CD4-positive, alpha-beta T cell (primary cell): ENCODE results near the gene SP2. TPM values are rescaled to one million over a fixed set of nuclear protein-coding genes. Genes with fewer than 3 reads are reported as not detected.

Experiments
- ATAC-seq: fragments of 200-7000 bp; cut with Tn5 transposase; one replicate; pipeline ENCODE4 v1.10.0; 2022; ENCODE audit warnings: mild to moderate bottlenecking; ENCODE audit not compliant: poor library complexity
- CTCF ChIA-PET: fragments of 350-600 bp; sonication (Branson Sonifier 250); formaldehyde crosslinking; loops from one replicate; lab custom pipeline; 2021; ENCODE audit warnings: antibody characterized with exemption, inconsistent platforms; lab: Charles Lee
- POLR2A ChIA-PET: fragments of 350-600 bp; sonication (Branson Sonifier 250); formaldehyde crosslinking; loops from one replicate; lab custom pipeline; 2021; ENCODE audit warnings: antibody characterized with exemption, inconsistent platforms; lab: Charles Lee
- DNase-seq, 14 experiments: peaks; one replicate each; pipeline ENCODE4 v3.0.0-alpha.2; 2013 to 2020; ENCODE audit warnings: mixed read lengths in 2 of 14
- H3K27ac ChIP-seq, 2 donors: one replicate each; pipeline versions ENCODE4 v1.5.1 to v1.7.0; 2013; ENCODE audit warnings: low read length in 2 of 2, low read depth in 1 of 2, mild to moderate bottlenecking in 1 of 2
- H3K27me3 ChIP-seq, 2 experiments: 1 replicate in 1 of 2; 2 replicates in 1 of 2; pipeline versions ENCODE4 v1.6.1 to v1.7.0; 2013; ENCODE audit warnings: low read length in 2 of 2, control low read depth in 1 of 2, mild to moderate bottlenecking in 1 of 2, moderate library complexity in 1 of 2; ENCODE audit not compliant: insufficient read depth in 2 of 2, control insufficient read depth in 1 of 2
- H3K36me3 ChIP-seq: one replicate; pipeline ENCODE4 v1.6.1; 2013; ENCODE audit warnings: low read length, control low read depth; ENCODE audit not compliant: insufficient read depth
- H3K4me1 ChIP-seq: one replicate; pipeline ENCODE4 v1.6.1; 2013; ENCODE audit warnings: low read length, control low read depth; ENCODE audit not compliant: insufficient read depth
- H3K4me3 ChIP-seq: one replicate; pipeline ENCODE4 v1.5.1; 2013; ENCODE audit warnings: mild to moderate bottlenecking, low read length, moderate library complexity
- H3K9me3 ChIP-seq, 2 experiments: 1 replicate in 1 of 2; 2 replicates in 1 of 2; pipeline versions ENCODE4 v1.6.1 to v1.7.0; 2013; ENCODE audit warnings: low read length in 2 of 2, mild to moderate bottlenecking in 2 of 2, control low read depth in 1 of 2, moderate library complexity in 1 of 2; ENCODE audit not compliant: control insufficient read depth in 1 of 2, insufficient read depth in 1 of 2
- H3K27ac Mint-ChIP-seq: one replicate; pipeline ENCODE4 v1.8.0; 2020; ENCODE audit warnings: mixed read lengths
- H3K27me3 Mint-ChIP-seq: one replicate; pipeline ENCODE4 v1.8.0; 2021; ENCODE audit warnings: mixed read lengths
- H3K36me3 Mint-ChIP-seq: one replicate; pipeline ENCODE4 v1.8.0; 2021; ENCODE audit warnings: low read depth, mixed read lengths
- H3K4me1 Mint-ChIP-seq: one replicate; pipeline ENCODE4 v1.8.0; 2021; ENCODE audit warnings: low read depth, mixed read lengths
- H3K4me3 Mint-ChIP-seq: one replicate; pipeline ENCODE4 v1.8.0; 2020; ENCODE audit warnings: mild to moderate bottlenecking, mixed read lengths
- H3K9me3 Mint-ChIP-seq: one replicate; pipeline ENCODE4 v1.8.0; 2020; ENCODE audit warnings: mixed read lengths
- intact Hi-C, 2 experiments: fragments of 100-400 bp; cut with DNase I in 1 of 2; cut with micrococcal nuclease in 1 of 2; formaldehyde crosslinking; loops; one replicate each; pipeline versions ENCODE4 v1.15.1 to v1.9.0; 2023 to 2025; cut with DNase I, micrococcal nuclease
- total RNA-seq, 174 experiments: library from RNA in 2 of 174; stranded (reverse) in 2 of 174; gene quantifications; one replicate each; pipeline ENCODE4 v1.2.3 and lab custom pipeline; 2021 to 2026
- TF ChIP-seq, protein P1 (sequence below): fragments of 200-600 bp; IDR thresholded peaks from one replicate; pipeline ENCODE4 v1.8.0; 2022; ENCODE audit warnings: antibody characterized with exemption, mild to moderate bottlenecking

The SP2 gene
- total RNA-seq, 2 experiments from 2014 or later: 19.9 to 21.5 TPM

DNA sequence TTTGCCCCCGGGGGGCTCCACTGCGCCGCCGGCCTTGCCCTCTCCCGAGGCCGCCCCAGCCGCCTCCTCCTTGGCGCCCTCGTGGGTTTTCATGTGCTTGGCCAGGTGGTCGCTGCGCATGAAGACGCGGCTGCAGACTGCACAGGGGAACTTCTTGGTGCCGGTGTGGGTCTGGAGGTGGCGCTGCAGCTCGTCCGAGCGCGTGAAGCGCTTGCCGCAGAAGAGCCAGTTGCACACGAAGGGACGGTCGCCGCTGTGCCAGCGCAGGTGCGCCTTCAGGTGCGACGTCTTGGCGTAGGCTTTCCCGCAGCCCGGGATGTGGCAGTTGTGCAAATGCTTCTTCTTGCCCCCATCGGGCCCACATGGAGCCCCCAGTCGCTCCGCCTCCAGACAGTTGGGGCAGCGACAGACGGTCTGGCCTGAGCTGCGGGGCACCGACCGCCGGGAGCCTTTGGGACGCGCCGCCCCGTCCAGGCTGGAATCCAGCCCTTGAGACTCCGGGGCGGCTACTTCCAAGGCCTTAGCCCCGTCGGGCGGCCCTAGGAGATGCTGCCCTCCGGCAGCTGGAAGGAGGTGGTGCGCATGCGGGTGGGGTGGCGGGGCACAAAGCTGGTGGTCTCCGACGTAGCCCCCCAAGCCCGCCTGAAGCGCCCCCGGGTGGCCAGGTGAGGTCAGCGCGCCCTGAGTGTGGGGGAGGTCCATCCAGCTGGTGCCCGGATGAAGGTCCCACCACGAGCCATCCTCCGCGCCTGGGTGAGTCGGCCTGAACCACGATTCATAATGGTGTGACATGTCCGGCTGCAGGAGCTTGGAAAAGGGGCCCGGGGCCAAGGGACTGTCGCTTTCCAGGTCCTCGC lies 48.5 kb upstream of the SP2 start:
- H3K4me1 Mint-ChIP-seq: peaks cover 30% of the 10 kb centered on the region
- H3K4me3 ChIP-seq: no peak overlapping the region
- H3K36me3 ChIP-seq: no peaks in the 10 kb centered on the region
- no peak overlapping the region for H3K27ac ChIP-seq
- H3K27me3 Mint-ChIP-seq: peaks cover 75% of the 10 kb centered on the region
- intact Hi-C loops: loop anchor here in 1 of 2 experiments (10.0 kb wide), 1 partner anchor 767 kb away; the partner anchor contains the start of genes HOXB7 and HOXB8
- H3K4me1 ChIP-seq: peaks cover 55% of the 10 kb centered on the region
- no peaks in the 10 kb centered on the region for H3K36me3 Mint-ChIP-seq
- ChIA-PET POLR2A (interaction anchor here (1.1 to 2.0 kb wide), 3 partner anchors 37 to 48 kb away, joined by 3 to 9 read pairs (median 9); no protein-coding TSS in a partner anchor), CTCF (interaction anchor here (0.5 to 8.4 kb wide), 7 partner anchors 10 to 64 kb away, joined by 3 to 86 read pairs (median 3); partner anchors contain the start of gene OSBPL7)
- peak in 6 of 14 experiments; percentile 17 to 69 (median 40) for DNase-seq
- peaks cover 0 to 13% of the 10 kb centered on the region in 2 experiments for H3K9me3 ChIP-seq
- peaks cover 75 to 81% of the 10 kb centered on the region in 2 experiments for H3K27me3 ChIP-seq
- H3K4me3 Mint-ChIP-seq: no peak overlapping the region
- H3K27ac Mint-ChIP-seq: no peak overlapping the region
- H3K9me3 Mint-ChIP-seq: no peaks in the 10 kb centered on the region
- ATAC-seq: peak; percentile 29
- TF ChIP-seq, protein P1, sequence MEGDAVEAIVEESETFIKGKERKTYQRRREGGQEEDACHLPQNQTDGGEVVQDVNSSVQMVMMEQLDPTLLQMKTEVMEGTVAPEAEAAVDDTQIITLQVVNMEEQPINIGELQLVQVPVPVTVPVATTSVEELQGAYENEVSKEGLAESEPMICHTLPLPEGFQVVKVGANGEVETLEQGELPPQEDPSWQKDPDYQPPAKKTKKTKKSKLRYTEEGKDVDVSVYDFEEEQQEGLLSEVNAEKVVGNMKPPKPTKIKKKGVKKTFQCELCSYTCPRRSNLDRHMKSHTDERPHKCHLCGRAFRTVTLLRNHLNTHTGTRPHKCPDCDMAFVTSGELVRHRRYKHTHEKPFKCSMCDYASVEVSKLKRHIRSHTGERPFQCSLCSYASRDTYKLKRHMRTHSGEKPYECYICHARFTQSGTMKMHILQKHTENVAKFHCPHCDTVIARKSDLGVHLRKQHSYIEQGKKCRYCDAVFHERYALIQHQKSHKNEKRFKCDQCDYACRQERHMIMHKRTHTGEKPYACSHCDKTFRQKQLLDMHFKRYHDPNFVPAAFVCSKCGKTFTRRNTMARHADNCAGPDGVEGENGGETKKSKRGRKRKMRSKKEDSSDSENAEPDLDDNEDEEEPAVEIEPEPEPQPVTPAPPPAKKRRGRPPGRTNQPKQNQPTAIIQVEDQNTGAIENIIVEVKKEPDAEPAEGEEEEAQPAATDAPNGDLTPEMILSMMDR: peak; percentile 16

DNA sequence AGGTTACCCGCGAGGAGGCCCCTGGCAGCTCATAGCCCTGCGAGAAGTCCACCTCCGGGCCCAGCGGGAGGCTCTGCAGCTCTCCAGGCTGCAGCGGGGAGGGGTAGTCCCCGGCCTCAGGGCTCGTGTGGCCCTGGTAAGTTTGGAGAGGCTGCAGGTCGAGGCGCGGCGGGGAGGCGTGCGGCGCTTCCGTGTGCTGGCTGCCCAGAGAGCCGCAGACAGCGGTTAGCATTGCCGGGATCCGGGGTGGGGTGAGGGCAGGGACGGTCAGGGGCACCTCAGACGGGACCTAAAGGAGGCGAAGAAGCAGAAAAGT lies 47.9 kb upstream of the SP2 start:
- Mint-ChIP-seq H3K4me1 (peaks cover 26% of the 10 kb centered on the region), H3K27me3 (peaks cover 79% of the 10 kb centered on the region), H3K9me3 (no peaks in the 10 kb centered on the region), H3K4me3 (no peak overlapping the region), H3K27ac (no peak overlapping the region), H3K36me3 (no peaks in the 10 kb centered on the region)
- peaks cover 50% of the 10 kb centered on the region for H3K4me1 ChIP-seq
- no peak overlapping the region for H3K27ac ChIP-seq
- intact Hi-C loops: loop anchor here in 1 of 2 experiments (10.0 kb wide), 1 partner anchor 767 kb away; the partner anchor contains the start of genes HOXB7 and HOXB8
- H3K36me3 ChIP-seq: no peaks in the 10 kb centered on the region
- H3K9me3 ChIP-seq: peaks cover 0 to 13% of the 10 kb centered on the region in 2 experiments
- ChIA-PET POLR2A (interaction anchor here (1.1 to 2.0 kb wide), 2 partner anchors 37 to 47 kb away, joined by 3 to 9 read pairs; no protein-coding TSS in a partner anchor), CTCF (interaction anchor here (0.8 to 8.4 kb wide), 4 partner anchors 9 to 41 kb away, joined by 3 to 86 read pairs (median 4); no protein-coding TSS in a partner anchor)
- DNase-seq (no peak), ATAC-seq (no peak)
- H3K4me3 ChIP-seq: no peak overlapping the region
- peaks cover 81 to 87% of the 10 kb centered on the region in 2 experiments for H3K27me3 ChIP-seq
- TF ChIP-seq, protein P1: no peak

- H3K4me1 Mint-ChIP-seq: peaks cover 24% of the 10 kb centered on the region
- no peak for DNase-seq
- no peak for ATAC-seq
- peaks cover 0 to 13% of the 10 kb centered on the region in 2 experiments for H3K9me3 ChIP-seq
- peak overlapping the region; percentile 45 for H3K4me3 Mint-ChIP-seq
- no peak overlapping the region for H3K4me3 ChIP-seq
- peaks cover 74 to 90% of the 10 kb centered on the region in 2 experiments for H3K27me3 ChIP-seq
- no peak overlapping the region for H3K27ac Mint-ChIP-seq
- CTCF ChIA-PET: interaction anchor here (1.2 to 8.4 kb wide), 3 partner anchors 9 to 39 kb away, joined by 6 to 86 read pairs (median 6); partner anchors contain the start of gene SCRN2
- H3K36me3 ChIP-seq: no peaks in the 10 kb centered on the region
- peaks cover 46% of the 10 kb centered on the region for H3K4me1 ChIP-seq
- POLR2A ChIA-PET: interaction anchor here (1.1 to 2.0 kb wide), 3 partner anchors 9 to 45 kb away, joined by 4 to 9 read pairs (median 5); partner anchors contain the start of genes SCRN2 and SP2
- intact Hi-C loops: no loop called here
- TF ChIP-seq, protein P1: no peak
- no peaks in the 10 kb centered on the region for H3K36me3 Mint-ChIP-seq
- no peak overlapping the region for H3K27ac ChIP-seq
- no peaks in the 10 kb centered on the region for H3K9me3 Mint-ChIP-seq
- peaks cover 87% of the 10 kb centered on the region for H3K27me3 Mint-ChIP-seq
These were observed 45.7 kb upstream of the SP2 start for GRCh38 chr17:47850373-47850691.
